Endothelial cell of umbilical vein (primary cell): Measurements from ENCODE around the gene KANK4. TPM values are rescaled to one million over a fixed set of nuclear protein-coding genes. Genes with fewer than 3 reads are reported as not detected.

Experiments used
- BruUV-seq: library from RNA; stranded (reverse); fragments of 400-500 nt; replicated peaks from 2 replicates; lab custom pipeline; 2021; lab: Mats Ljungman, UMichigan
- CTCF ChIA-PET: fragments of 300-600, 350-600 bp; sonication (Branson Sonifier 250); formaldehyde crosslinking; loops from one replicate; lab custom pipeline; 2021; ENCODE audit warnings: antibody characterized with exemption, inconsistent platforms; lab: Charles Lee
- POLR2A ChIA-PET: fragments of 300-600, 350-600 bp; sonication (Branson Sonifier 250); formaldehyde crosslinking; loops from one replicate; lab custom pipeline; 2021; ENCODE audit warnings: antibody characterized with exemption, inconsistent platforms; lab: Charles Lee
- DNase-seq: peaks from one replicate; pipeline ENCODE4 v3.0.0-alpha.2; 2011; ENCODE audit warnings: low read depth, low spot score
- FAIRE-seq: peaks from 2 replicates; lab custom pipeline; 2011; peaks lifted over from hg19 to GRCh38; lab: Jason Lieb, UNC
- H2AFZ ChIP-seq: 2 replicates; pipeline ENCODE4 v1.6.0; 2012; ENCODE audit warnings: low read depth, low read length, control low read depth, inconsistent platforms
- H3K27ac ChIP-seq: 2 replicates; pipeline ENCODE4 v1.5.1; 2011; ENCODE audit warnings: low read depth, mild to moderate bottlenecking, control low read depth, low read length, moderate library complexity; ENCODE audit not compliant: insufficient read depth
- H3K27me3 ChIP-seq, 2 experiments: 2 replicates each; pipeline versions ENCODE4 v1.6.0 to v1.6.1; 2011; ENCODE audit warnings: low read length in 2 of 2, mixed read lengths in 1 of 2; ENCODE audit not compliant: control insufficient read depth in 2 of 2, insufficient read depth in 2 of 2
- H3K36me3 ChIP-seq, 2 experiments: 2 replicates in 1 of 2; 3 replicates in 1 of 2; pipeline ENCODE4 v1.5.1; 2011; ENCODE audit warnings: low read length in 2 of 2, mild to moderate bottlenecking in 1 of 2, moderate library complexity in 1 of 2; ENCODE audit not compliant: control insufficient read depth in 2 of 2, insufficient read depth in 2 of 2; ENCODE audit errors: extremely low read depth in 1 of 2
- H3K4me1 ChIP-seq: 3 replicates; pipeline ENCODE4 v1.5.1; 2011; ENCODE audit warnings: mild to moderate bottlenecking, low read length; ENCODE audit not compliant: control insufficient read depth, insufficient read depth; ENCODE audit errors: extremely low read depth
- H3K4me2 ChIP-seq: 2 replicates; pipeline ENCODE4 v1.6.1; 2011; ENCODE audit warnings: low read length, control low read depth, mixed read lengths; ENCODE audit not compliant: insufficient read depth
- H3K4me3 ChIP-seq, 3 experiments: fragments of 200-600 bp in 1 of 3; sonication (generic), shearing (Covaris generic) in 1 of 3; replicated peaks in 1 of 3; 2 replicates each; pipeline ENCODE4 v1.5.1; 2011 to 2016; ENCODE audit warnings: control low read depth in 3 of 3, low read length in 3 of 3, mild to moderate bottlenecking in 2 of 3, inconsistent platforms in 1 of 3, low read depth in 1 of 3, moderate library complexity in 1 of 3; ENCODE audit not compliant: insufficient read depth in 1 of 3
- H3K79me2 ChIP-seq: 2 replicates; pipeline ENCODE4 v1.6.0; 2012; ENCODE audit warnings: low read length, inconsistent platforms; ENCODE audit not compliant: control insufficient read depth, insufficient read depth
- H3K9ac ChIP-seq: replicated peaks from 2 replicates; pipeline ENCODE3; 2011; ENCODE audit warnings: low read length, control low read depth; ENCODE audit not compliant: insufficient read depth; ENCODE audit errors: extremely low read depth
- H3K9me1 ChIP-seq: replicated peaks from 3 replicates; pipeline ENCODE4 v1.6.0; 2011; ENCODE audit warnings: mild to moderate bottlenecking, low read length; ENCODE audit not compliant: control insufficient read depth, insufficient read depth; ENCODE audit errors: extremely low read depth
- H3K9me3 ChIP-seq: replicated peaks from 2 replicates; pipeline ENCODE4 v1.5.1; 2012; ENCODE audit warnings: low read length, inconsistent platforms; ENCODE audit not compliant: control insufficient read depth, insufficient read depth
- H4K20me1 ChIP-seq: replicated peaks from 2 replicates; pipeline ENCODE3; 2011; ENCODE audit warnings: mild to moderate bottlenecking, low read length; ENCODE audit not compliant: control insufficient read depth, insufficient read depth; ENCODE audit errors: extremely low read depth
- MYC ChIP-seq: IDR thresholded peaks from one replicate; pipeline ENCODE4 v1.6.1; 2011; ENCODE audit warnings: mild to moderate bottlenecking, low read depth, low read length
- POLR2AphosphoS5 ChIP-seq: IDR thresholded peaks from 2 replicates; pipeline ENCODE4 v1.6.1; 2012; ENCODE audit warnings: low read depth, mild to moderate bottlenecking, control low read depth, low read length, moderate library complexity; ENCODE audit not compliant: insufficient read depth
- dilution Hi-C: fragments of 300-500 bp; cut with MboI; formaldehyde crosslinking; loops from one replicate; pipeline ENCODE4 v1.15.0; 2019; ENCODE audit warnings: low sequenced_read_pairs; ENCODE audit not compliant: extremely low pct_ligation_motif_present
- intact Hi-C: fragments of 100-400 bp; cut with micrococcal nuclease; formaldehyde crosslinking; loops from one replicate; pipeline ENCODE4 v1.10.0; 2022
- polyA plus RNA-seq, 4 experiments: library from polyadenylated mRNA; depleted of rRNA in 3 of 4; stranded (reverse) in 3 of 4; unstranded in 1 of 4; fragments of >200 nt; gene quantifications; 2 replicates each; pipeline versions ENCODE4 v1.2.1 to v1.2.3, GENCODE V29; 2011 to 2012; ENCODE audit warnings: missing spikeins in 1 of 4
- total RNA-seq: library from RNA; stranded (reverse); gene quantifications from 2 replicates; pipeline ENCODE4 v1.2.3, GENCODE V29; 2021
- TF ChIP-seq, protein P1 (sequence below), 2 donors: IDR thresholded peaks; 1 replicate in 1 of 2; 2 replicates in 1 of 2; pipeline ENCODE4 v1.5.1; 2011; ENCODE audit warnings: low read length in 2 of 2, mild to moderate bottlenecking in 2 of 2, moderate library complexity in 2 of 2, control low read depth in 1 of 2, inconsistent platforms in 1 of 2, low read depth in 1 of 2; ENCODE audit not compliant: insufficient read depth in 1 of 2; ENCODE audit errors: extremely low read depth in 1 of 2

KANK4 gene
- total and polyA plus RNA-seq, 2 donors (not counting 3 experiments of a cell fraction or from before 2014, with no cell fraction given): not detected

GRCh38 chr1:62301726-62302390 lies 17.4 kb downstream of the KANK4 start:
- Histone ChIP-seq H3K4me2 (no peak overlapping the region), H3K9me1 (no peaks in the 10 kb centered on the region), H3K9me3 (no peaks in the 10 kb centered on the region), H3K27me3 (no peaks in the 10 kb centered on the region), H3K79me2 (no peaks in the 10 kb centered on the region), H3K9ac (no peak overlapping the region), H3K36me3 (no peaks in the 10 kb centered on the region), H3K4me1 (no peaks in the 10 kb centered on the region), H2AFZ (no peak overlapping the region), H3K4me3 (no peak overlapping the region), H4K20me1 (no peaks in the 10 kb centered on the region), H3K27ac (no peak overlapping the region)
- CTCF ChIA-PET: no interaction called here
- POLR2A ChIA-PET: no interaction called here
- no peak for FAIRE-seq
- TF ChIP-seq, protein P1, sequence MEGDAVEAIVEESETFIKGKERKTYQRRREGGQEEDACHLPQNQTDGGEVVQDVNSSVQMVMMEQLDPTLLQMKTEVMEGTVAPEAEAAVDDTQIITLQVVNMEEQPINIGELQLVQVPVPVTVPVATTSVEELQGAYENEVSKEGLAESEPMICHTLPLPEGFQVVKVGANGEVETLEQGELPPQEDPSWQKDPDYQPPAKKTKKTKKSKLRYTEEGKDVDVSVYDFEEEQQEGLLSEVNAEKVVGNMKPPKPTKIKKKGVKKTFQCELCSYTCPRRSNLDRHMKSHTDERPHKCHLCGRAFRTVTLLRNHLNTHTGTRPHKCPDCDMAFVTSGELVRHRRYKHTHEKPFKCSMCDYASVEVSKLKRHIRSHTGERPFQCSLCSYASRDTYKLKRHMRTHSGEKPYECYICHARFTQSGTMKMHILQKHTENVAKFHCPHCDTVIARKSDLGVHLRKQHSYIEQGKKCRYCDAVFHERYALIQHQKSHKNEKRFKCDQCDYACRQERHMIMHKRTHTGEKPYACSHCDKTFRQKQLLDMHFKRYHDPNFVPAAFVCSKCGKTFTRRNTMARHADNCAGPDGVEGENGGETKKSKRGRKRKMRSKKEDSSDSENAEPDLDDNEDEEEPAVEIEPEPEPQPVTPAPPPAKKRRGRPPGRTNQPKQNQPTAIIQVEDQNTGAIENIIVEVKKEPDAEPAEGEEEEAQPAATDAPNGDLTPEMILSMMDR (IDR thresholded peaks at IDR 0.05; ENCODE audit: extremely low read depth in 1 of 2, insufficient read depth in 1 of 2, low read depth in 1 of 2, low read length in 2 of 2): no peak
- TF ChIP-seq MYC: no peak
- no peak for TF ChIP-seq POLR2AphosphoS5
- intact Hi-C loops (no loop called here), dilution Hi-C loops (no loop called here)
- no TSS peak for BruUV-seq
- DNase-seq: no peak
